Naive thymus-derived CD4-positive, alpha-beta T cell (primary cell): ENCODE results near the gene TTR. TPM values are rescaled to one million over a fixed set of nuclear protein-coding genes. Genes with fewer than 3 reads are reported as not detected.

Experiments
- ATAC-seq: fragments of 150-1000 bp; cut with Tn5 transposase; 2 replicates; pipeline ENCODE4 v1.10.0; 2021; ENCODE audit warnings: mild to moderate bottlenecking, moderate library complexity
- CTCF ChIA-PET: fragments of 350-600 bp; sonication (Branson Sonifier 250); formaldehyde crosslinking; loops from one replicate; lab custom pipeline; 2021; ENCODE audit warnings: antibody characterized with exemption; lab: Charles Lee
- POLR2A ChIA-PET: fragments of 350-600 bp; sonication (Branson Sonifier 250); formaldehyde crosslinking; loops from one replicate; lab custom pipeline; 2021; ENCODE audit warnings: antibody characterized with exemption, inconsistent platforms; lab: Charles Lee
- DNase-seq, 9 donors: peaks; one replicate each; pipeline versions ENCODE4 v3.0.0 to v3.0.0-alpha.2; 2020 to 2022; ENCODE audit warnings: mixed read lengths in 1 of 9
- H3K27ac ChIP-seq: one replicate; pipeline ENCODE4 v1.7.0; 2013; ENCODE audit warnings: mild to moderate bottlenecking, low read depth, low read length, moderate library complexity
- H3K27me3 ChIP-seq, 2 donors: one replicate each; pipeline ENCODE4 v1.7.0; 2013; ENCODE audit warnings: low read length in 2 of 2, mild to moderate bottlenecking in 2 of 2, moderate library complexity in 2 of 2; ENCODE audit not compliant: control insufficient read depth in 2 of 2, insufficient read depth in 2 of 2
- H3K36me3 ChIP-seq, 3 experiments: 1 replicate in 2 of 3; 2 replicates in 1 of 3; pipeline ENCODE4 v1.7.0; 2013; ENCODE audit warnings: low read length in 3 of 3, mild to moderate bottlenecking in 3 of 3, moderate library complexity in 1 of 3; ENCODE audit not compliant: insufficient read depth in 3 of 3, control insufficient read depth in 2 of 3
- H3K4me1 ChIP-seq, 2 donors: one replicate each; pipeline ENCODE4 v1.7.0; 2013; ENCODE audit warnings: low read length in 2 of 2, mild to moderate bottlenecking in 2 of 2, moderate library complexity in 1 of 2; ENCODE audit not compliant: control insufficient read depth in 2 of 2, insufficient read depth in 2 of 2
- H3K4me3 ChIP-seq: 2 replicates; pipeline ENCODE4 v1.7.0; 2013; ENCODE audit warnings: mild to moderate bottlenecking, low read length
- H3K9me3 ChIP-seq, 3 experiments: 1 replicate in 2 of 3; 2 replicates in 1 of 3; pipeline ENCODE4 v1.7.0; 2013; ENCODE audit warnings: low read length in 3 of 3; ENCODE audit not compliant: control insufficient read depth in 2 of 3
- H3K27ac Mint-ChIP-seq, 9 donors: one replicate each; pipeline ENCODE4 v1.8.0; 2020 to 2022; ENCODE audit warnings: mixed read lengths in 9 of 9, mild to moderate bottlenecking in 8 of 9, moderate library complexity in 5 of 9, inconsistent platforms in 2 of 9
- H3K27me3 Mint-ChIP-seq, 5 donors: one replicate each; pipeline ENCODE4 v1.8.0; 2021 to 2022; ENCODE audit warnings: mixed read lengths in 5 of 5, mild to moderate bottlenecking in 1 of 5
- H3K36me3 Mint-ChIP-seq, 5 donors: one replicate each; pipeline ENCODE4 v1.8.0; 2020 to 2022; ENCODE audit warnings: mixed read lengths in 5 of 5, mild to moderate bottlenecking in 3 of 5, inconsistent platforms in 1 of 5
- H3K4me1 Mint-ChIP-seq, 7 donors: one replicate each; pipeline ENCODE4 v1.8.0; 2020 to 2022; ENCODE audit warnings: mixed read lengths in 7 of 7, mild to moderate bottlenecking in 3 of 7, inconsistent platforms in 1 of 7
- H3K4me3 Mint-ChIP-seq, 10 donors: one replicate each; pipeline ENCODE4 v1.8.0; 2020 to 2022; ENCODE audit warnings: mild to moderate bottlenecking in 10 of 10, mixed read lengths in 10 of 10, moderate library complexity in 6 of 10, inconsistent platforms in 2 of 10
- H3K9me3 Mint-ChIP-seq, 11 donors: one replicate each; pipeline ENCODE4 v1.8.0; 2020 to 2022; ENCODE audit warnings: mixed read lengths in 11 of 11, mild to moderate bottlenecking in 4 of 11, inconsistent platforms in 1 of 11, moderate library complexity in 1 of 11
- intact Hi-C, 2 donors: fragments of 100-400 bp; cut with micrococcal nuclease; formaldehyde crosslinking; loops; one replicate each; pipeline ENCODE4 v1.15.1; 2023
- polyA plus RNA-seq, 2 donors: library from polyadenylated mRNA; unstranded; fragments of 300-500 nt; fragmentation: Illumina TruSeq; gene quantifications; one replicate each; pipeline ENCODE4 v1.2.3, GENCODE V29; 2021
- total RNA-seq, 6 experiments: library from RNA in 5 of 6; stranded (reverse) in 5 of 6; gene quantifications; 1 replicate in 5 of 6; 2 replicates in 1 of 6; pipeline ENCODE4 v1.2.3 and lab custom pipeline; 2021 to 2026

TTR gene
- total and polyA plus RNA-seq, 7 experiments from 2014 or later, result not detected

DNA sequence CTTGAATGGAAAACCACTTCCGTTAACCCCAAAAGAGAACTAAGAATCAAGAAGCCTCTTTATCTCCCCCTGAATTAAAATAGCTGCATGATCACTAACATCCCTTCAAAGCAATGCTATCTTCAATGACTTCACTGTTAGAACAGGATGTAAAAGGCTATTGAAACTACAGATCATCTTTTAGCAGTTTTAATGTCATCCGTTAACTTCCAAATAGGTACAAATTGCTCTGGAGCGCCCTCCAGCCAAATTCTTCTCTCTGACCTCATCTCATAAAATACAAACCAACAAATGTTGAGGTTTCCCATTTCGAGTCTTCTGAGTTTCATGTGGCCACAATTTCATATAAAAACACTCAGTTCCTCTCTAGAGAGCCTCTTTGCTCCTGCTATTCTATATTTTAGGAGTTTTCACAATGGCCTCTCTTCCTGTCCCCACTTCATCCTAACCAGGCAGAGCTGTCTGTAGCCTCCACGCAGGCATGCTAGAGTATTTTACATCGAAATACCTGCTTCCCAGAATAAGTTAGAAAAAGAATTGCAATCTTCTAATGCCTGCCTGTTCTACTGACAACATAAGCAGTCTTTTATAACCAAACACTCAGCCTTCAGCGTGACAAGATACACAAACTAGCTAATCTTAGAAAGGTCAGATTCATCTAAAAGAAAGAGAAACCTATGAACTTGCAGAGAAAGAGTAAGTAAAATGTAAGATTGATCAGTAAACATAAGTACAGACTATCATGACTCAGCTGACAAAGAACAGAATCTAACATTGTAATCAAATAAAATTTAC, 54.9 kb downstream of the TTR start:
- no peak for ATAC-seq
- H3K4me3 Mint-ChIP-seq, result no peak overlapping the region
- peaks cover 6 to 16% (median 9%) of the 10 kb centered on the region in 7 donors for H3K4me1 Mint-ChIP-seq
- Histone ChIP-seq H3K27me3 (no peaks in the 10 kb centered on the region), H3K36me3 (no peaks in the 10 kb centered on the region), H3K27ac (no peak overlapping the region), H3K9me3 (no peaks in the 10 kb centered on the region), H3K4me1 (peaks cover 0 to 6% of the 10 kb centered on the region in 2 donors), H3K4me3 (no peak overlapping the region)
- no peaks in the 10 kb centered on the region for H3K36me3 Mint-ChIP-seq
- H3K27me3 Mint-ChIP-seq, result peaks cover 8 to 23% (median 20%) of the 10 kb centered on the region in 5 donors
- ChIA-PET CTCF (no interaction called here), POLR2A (no interaction called here)
- intact Hi-C loops, result no loop called here
- H3K27ac Mint-ChIP-seq, result no peak overlapping the region
- H3K9me3 Mint-ChIP-seq, result no peaks in the 10 kb centered on the region
- DNase-seq, result peak in 1 of 9 donors; percentile 5

- Histone ChIP-seq H3K4me1 (peaks cover 0 to 6% of the 10 kb centered on the region in 2 donors), H3K27me3 (no peaks in the 10 kb centered on the region), H3K27ac (no peak overlapping the region), H3K4me3 (no peak overlapping the region), H3K36me3 (no peaks in the 10 kb centered on the region), H3K9me3 (no peaks in the 10 kb centered on the region)
- DNase-seq, result no peak
- ATAC-seq, result no peak
- Mint-ChIP-seq H3K36me3 (no peaks in the 10 kb centered on the region), H3K4me1 (peaks cover 6 to 20% (median 9%) of the 10 kb centered on the region in 7 donors), H3K4me3 (no peak overlapping the region), H3K27ac (no peak overlapping the region), H3K9me3 (no peaks in the 10 kb centered on the region), H3K27me3 (peaks cover 15 to 26% (median 25%) of the 10 kb centered on the region in 5 donors)
- CTCF ChIA-PET, result no interaction called here
- intact Hi-C loops, result no loop called here
- POLR2A ChIA-PET, result no interaction called here
Observed at GRCh38 chr18:31647127-31647753, 55.6 kb downstream of the TTR start.

Other genes with a start within 250 kb of the TTR start
- not detected for gene DSG4, start 215.1 kb upstream of the TTR start, total RNA-seq
- gene DSG4, start 215.1 kb upstream of the TTR start, polyA plus RNA-seq, result not detected
- not detected for gene DSG3, start 144.1 kb upstream of the TTR start, total RNA-seq
- not detected for gene DSG3, start 144.1 kb upstream of the TTR start, polyA plus RNA-seq
- gene DSG2, start 93.7 kb upstream of the TTR start, total RNA-seq, result under 1 TPM; 0.13 to 0.53 (median 0.29) TPM
- gene DSG2, start 93.7 kb upstream of the TTR start, polyA plus RNA-seq, result under 1 TPM; 0.54 to 0.56 TPM
- 1 to 10 TPM in 4 of 5 experiments, under 1 TPM in 1; 0.67 to 2.7 (median 1.4) TPM for gene B4GALT6, start 92.7 kb downstream of the TTR start, total RNA-seq
- under 1 TPM; 0.11 to 0.24 TPM for gene B4GALT6, start 92.7 kb downstream of the TTR start, polyA plus RNA-seq
- not detected for gene SLC25A52, start 169.0 kb downstream of the TTR start, total RNA-seq
- gene SLC25A52, start 169.0 kb downstream of the TTR start, polyA plus RNA-seq, result not detected